GM12865 (cell line): ENCODE results near the gene EGFLAM.
"Not testable (repeated sequence)": the region's sequence is repeated elsewhere in the genome, so short reads cannot be mapped to it uniquely, and the experiment has no call there.

Source experiments
- DNase-seq: peaks from one replicate; pipeline ENCODE4 v3.0.0; 2010; ENCODE audit warnings: low read depth
- H3K4me3 ChIP-seq: 2 replicates; pipeline ENCODE4 v1.5.1; 2011; ENCODE audit warnings: mild to moderate bottlenecking, low read depth, low read length, control low read depth
- TF ChIP-seq, protein P1 (sequence below): IDR thresholded peaks from 2 replicates; pipeline ENCODE4 v1.5.1; 2011; ENCODE audit warnings: low read length, control low read depth, low read depth, inconsistent platforms; ENCODE audit not compliant: insufficient read depth; ENCODE audit errors: missing control alignments

Gene EGFLAM

DNA sequence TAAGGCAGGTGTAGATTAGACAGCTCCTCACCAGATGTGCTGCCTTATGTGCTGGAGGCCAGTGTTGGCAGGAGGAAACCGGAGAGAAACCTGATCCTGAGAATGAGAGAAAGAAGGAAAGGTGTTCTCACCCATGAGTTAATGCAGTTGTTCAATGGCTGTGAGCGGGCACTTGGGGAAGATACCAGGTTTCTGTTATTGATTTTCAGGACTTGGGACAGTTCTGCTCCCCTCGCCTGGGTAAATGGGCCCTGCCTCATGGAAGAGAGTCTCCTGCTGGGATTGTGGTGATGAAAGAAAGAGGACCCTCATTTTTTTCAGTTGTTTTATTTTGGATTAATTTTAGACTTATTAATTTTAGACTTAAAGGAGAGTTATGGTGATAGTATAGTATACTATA, 59.5 kb downstream of the EGFLAM start:
- no peak overlapping the region for H3K4me3 ChIP-seq
- TF ChIP-seq, protein P1, sequence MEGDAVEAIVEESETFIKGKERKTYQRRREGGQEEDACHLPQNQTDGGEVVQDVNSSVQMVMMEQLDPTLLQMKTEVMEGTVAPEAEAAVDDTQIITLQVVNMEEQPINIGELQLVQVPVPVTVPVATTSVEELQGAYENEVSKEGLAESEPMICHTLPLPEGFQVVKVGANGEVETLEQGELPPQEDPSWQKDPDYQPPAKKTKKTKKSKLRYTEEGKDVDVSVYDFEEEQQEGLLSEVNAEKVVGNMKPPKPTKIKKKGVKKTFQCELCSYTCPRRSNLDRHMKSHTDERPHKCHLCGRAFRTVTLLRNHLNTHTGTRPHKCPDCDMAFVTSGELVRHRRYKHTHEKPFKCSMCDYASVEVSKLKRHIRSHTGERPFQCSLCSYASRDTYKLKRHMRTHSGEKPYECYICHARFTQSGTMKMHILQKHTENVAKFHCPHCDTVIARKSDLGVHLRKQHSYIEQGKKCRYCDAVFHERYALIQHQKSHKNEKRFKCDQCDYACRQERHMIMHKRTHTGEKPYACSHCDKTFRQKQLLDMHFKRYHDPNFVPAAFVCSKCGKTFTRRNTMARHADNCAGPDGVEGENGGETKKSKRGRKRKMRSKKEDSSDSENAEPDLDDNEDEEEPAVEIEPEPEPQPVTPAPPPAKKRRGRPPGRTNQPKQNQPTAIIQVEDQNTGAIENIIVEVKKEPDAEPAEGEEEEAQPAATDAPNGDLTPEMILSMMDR: no peak
- no peak for DNase-seq

DNA sequence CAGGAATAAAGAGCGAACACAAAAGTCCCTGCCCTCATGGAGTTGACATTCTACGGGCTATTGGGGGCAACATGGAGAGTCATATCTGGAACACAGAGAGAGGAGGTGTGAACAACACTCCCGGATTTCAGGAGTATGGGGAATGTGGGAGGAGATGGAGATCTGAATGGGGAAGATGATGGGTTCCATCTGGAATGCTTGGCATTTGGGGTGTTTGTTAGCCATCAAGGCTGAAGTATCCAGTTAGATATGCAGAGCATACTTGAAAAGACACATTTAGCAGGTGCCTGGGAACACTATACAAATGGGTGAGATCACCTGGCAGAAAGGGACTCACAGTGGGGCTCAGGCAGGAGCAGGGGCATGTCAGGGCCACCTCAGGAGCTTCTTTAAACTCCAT, 61.1 kb downstream of the EGFLAM start:
- H3K4me3 ChIP-seq: no peak overlapping the region
- no peak for DNase-seq
- TF ChIP-seq, protein P1: no peak

DNA sequence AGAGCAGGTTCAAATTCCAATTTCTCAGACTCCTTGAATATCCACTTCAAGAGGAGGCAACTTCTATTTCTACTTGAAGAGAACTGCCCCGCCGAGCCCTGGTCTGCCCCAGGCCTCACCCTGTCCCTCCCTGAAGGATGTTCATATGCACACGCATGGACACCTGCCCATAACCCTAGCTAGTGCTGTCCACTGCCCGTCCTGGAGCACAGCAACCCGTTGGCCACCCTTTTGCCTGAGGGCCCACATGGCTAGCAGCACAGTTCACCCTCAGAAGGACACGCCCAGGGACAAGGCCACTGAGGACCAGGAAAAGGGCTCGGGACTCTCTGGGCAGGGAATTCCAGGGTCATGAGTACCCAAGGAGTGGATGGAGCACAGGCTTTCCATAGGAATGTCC, 63.6 kb downstream of the EGFLAM start:
- TF ChIP-seq, protein P1: no peak
- no peak overlapping the region for H3K4me3 ChIP-seq
- DNase-seq: no peak

DNA sequence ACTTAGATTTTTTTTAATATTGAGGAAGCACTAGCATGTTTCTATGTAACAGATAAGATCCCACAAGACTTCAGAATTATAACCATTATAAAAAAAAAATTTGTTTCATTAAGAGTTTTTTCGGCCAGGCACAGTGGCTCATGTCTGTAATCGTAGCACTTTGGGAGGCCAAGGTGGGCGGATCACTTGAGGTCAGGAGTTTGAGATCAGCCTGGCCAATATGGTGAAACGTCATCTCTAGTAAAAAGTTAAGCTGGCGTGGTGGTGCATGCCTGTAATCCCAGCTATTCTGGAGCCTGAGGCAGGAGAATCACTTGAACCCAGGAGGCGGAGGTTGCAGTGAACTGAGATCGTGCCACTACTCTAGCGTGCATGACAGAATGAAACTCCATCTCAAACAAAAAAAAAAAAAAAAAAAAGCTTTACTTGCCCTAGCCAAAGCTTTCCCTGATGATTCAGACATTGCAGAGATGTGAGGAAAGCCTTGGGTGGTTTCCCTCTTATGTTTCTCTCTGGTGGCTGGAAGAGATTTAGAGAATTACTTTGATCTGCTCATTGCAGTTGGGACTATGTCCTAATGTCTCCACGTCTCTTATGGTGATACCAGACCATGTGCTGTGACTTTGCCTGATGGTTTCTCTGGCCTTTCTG, 65.4 kb downstream of the EGFLAM start:
- DNase-seq: no peak
- no peak overlapping the region for H3K4me3 ChIP-seq
- TF ChIP-seq, protein P1: no peak

DNA sequence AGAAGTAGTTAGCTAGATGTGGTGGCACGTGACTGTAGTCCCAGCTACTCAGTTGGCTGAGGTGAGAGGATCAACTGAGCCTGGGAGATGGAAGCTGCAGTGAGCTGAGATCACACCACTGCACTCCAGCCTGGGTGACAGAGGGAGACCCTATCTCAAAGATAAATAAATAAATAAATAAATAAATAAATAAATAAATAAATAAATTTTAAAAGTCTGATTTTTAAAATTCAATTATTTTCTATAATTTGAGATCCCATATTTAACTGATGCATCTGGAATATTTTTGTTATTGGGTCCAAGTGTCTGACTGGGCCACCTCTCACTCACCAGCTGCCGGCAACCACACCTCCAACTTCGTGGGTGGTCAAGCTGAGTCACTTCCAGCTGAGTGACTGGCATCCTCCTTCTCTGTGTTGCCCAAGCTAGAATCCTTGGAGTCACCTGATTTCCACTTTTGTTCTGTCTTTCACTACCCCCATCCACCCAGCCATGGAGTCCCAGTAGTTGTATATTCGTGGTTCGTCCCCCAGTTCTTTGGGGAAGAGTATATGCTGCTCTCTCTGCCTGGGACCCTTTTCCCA, 70.9 kb downstream of the EGFLAM start:
- TF ChIP-seq, protein P1: no peak
- no peak for DNase-seq
- no peak overlapping the region for H3K4me3 ChIP-seq

DNA sequence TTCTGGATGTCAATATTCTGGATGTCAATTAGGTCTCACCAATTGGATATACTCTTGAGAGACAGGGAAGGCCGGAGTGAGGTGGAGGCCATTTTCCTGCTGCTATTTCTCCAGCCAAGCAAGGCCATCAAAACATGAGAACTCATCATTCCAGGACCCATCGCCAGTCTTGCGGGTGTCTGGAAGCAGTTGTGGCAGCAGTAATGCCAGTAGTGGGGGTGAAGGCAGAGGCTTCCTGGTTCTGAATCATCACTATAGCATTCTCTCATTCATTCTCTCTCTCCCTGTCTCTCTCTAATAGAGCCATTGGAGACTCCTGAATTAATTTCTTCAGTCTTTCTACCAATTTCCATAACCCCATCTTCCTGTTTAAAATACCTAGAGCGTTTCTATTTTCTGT, 71.8 kb downstream of the EGFLAM start:
- TF ChIP-seq, protein P1: no peak
- H3K4me3 ChIP-seq: no peak overlapping the region
- no peak for DNase-seq

DNA sequence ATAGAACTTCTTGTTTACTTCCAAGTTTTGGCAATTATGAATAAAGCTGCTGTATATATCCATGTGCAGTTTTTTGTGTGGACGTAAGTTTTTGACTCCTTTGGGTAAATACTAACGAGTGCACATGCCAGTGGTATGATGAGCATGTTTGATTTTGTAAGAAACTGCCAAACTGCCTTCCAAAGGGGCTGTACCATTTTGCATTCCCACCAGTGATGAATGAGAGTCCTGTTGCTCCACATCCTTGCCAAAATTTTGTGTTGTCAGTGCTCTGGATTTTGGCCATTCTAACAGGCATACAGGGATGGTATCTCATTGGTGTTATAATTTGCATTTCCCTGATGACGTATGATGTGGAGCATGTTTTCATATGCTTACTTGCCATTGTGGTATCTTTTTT, 73.5 kb downstream of the EGFLAM start:
- no peak overlapping the region for H3K4me3 ChIP-seq
- TF ChIP-seq, protein P1: no peak

DNA sequence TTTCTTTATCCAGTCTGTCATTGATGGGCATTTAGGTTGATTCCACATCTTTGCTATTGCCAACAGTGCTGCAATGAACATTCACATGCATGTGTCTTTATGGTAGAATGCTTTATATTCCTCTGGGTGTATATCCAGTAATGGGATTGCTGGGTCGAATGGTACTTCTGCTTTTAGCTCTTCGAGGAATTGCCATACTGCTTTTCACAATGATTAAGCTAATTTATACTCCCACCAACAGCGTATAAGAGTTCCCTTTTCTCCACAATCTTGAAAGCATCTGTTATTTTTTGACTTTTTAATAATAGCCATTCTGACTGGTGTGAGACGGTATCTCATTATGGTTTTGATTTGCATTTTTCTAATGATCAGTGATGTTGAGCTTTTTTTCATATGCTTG, 74.8 kb downstream of the EGFLAM start:
- not testable (repeated sequence) for H3K4me3 ChIP-seq, DNase-seq

More for the DNA sequence above, 73.5 kb downstream of the EGFLAM start:
- no peak for DNase-seq
